ENCODE measurements around the gene ADPRHL1.
"Not testable (repeated sequence)": the region's sequence is repeated elsewhere in the genome, so short reads cannot be mapped to it uniquely, and the experiment has no call there.

GRCh38 chr13:113368353-113368752, 84.9 kb downstream of the ADPRHL1 start:
- not testable (repeated sequence) for TF ChIP-seq ZNF274 (IDR thresholded peaks at IDR 0.05; ENCODE audit: low read depth, low read length); SUZ12 (IDR thresholded peaks at IDR 0.05; ENCODE audit: extremely low read depth, insufficient read depth, insufficient read length)
